OCI-LY7 (cell line): ENCODE measurements around the gene SP6.

Source experiments
- EZH2phosphoT487 ChIP-seq: fragments of 200-600 bp; sonication (generic); IDR thresholded peaks from 2 replicates; pipeline ENCODE4 v1.6.1; 2018; ENCODE audit warnings: low read depth, borderline replicate concordance, mild to moderate bottlenecking, mixed run types, antibody characterized with exemption, low read length, moderate library complexity, mixed read lengths
- TF ChIP-seq, protein P1 (sequence below): fragments of 200-600 bp; sonication (generic); conservative IDR thresholded peaks from 2 replicates; pipeline ENCODE4 v1.5.1; 2014; ENCODE audit warnings: mild to moderate bottlenecking, antibody characterized with exemption, low read length, moderate library complexity, mixed read lengths

DNA sequence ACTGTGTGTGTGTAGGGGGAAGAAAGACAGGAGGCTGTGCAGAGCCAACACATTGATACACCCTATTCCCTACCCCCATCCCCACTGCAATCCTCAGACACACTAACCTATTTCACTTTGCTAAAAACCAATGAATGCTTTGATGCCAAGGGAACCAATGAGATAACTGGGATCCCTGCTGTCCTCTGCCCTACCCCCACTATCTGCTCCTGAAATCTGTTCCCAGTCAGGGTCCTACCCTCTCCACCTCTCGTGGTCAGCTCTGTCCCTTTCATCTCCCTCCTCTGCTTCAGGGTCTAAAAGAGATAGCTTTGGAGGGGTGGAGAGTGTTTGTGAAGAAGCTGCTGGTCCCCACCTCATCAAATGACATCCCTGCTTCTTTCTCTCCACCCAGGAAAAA, 19.1 kb upstream of the SP6 start:
- TF ChIP-seq, protein P1, sequence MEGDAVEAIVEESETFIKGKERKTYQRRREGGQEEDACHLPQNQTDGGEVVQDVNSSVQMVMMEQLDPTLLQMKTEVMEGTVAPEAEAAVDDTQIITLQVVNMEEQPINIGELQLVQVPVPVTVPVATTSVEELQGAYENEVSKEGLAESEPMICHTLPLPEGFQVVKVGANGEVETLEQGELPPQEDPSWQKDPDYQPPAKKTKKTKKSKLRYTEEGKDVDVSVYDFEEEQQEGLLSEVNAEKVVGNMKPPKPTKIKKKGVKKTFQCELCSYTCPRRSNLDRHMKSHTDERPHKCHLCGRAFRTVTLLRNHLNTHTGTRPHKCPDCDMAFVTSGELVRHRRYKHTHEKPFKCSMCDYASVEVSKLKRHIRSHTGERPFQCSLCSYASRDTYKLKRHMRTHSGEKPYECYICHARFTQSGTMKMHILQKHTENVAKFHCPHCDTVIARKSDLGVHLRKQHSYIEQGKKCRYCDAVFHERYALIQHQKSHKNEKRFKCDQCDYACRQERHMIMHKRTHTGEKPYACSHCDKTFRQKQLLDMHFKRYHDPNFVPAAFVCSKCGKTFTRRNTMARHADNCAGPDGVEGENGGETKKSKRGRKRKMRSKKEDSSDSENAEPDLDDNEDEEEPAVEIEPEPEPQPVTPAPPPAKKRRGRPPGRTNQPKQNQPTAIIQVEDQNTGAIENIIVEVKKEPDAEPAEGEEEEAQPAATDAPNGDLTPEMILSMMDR = no peak
- no peak for TF ChIP-seq EZH2phosphoT487
